A673 (cell line): ENCODE measurements around the gene PSMD8.

Experiments used
- CTCF ChIP-seq: fragments of 300-800, 200-600 bp; sonication (generic); conservative IDR thresholded peaks from 2 replicates; pipeline ENCODE4 v1.5.1; 2017; ENCODE audit warnings: low read depth, mild to moderate bottlenecking, antibody characterized with exemption, low read length, moderate library complexity, mixed read lengths
- EZH2 ChIP-seq: fragments of 200-600 bp; sonication (generic); IDR thresholded peaks from 2 replicates; pipeline ENCODE4 v1.6.1; 2017; ENCODE audit warnings: borderline replicate concordance, low read depth, mild to moderate bottlenecking, mixed read lengths, antibody characterized with exemption, low read length; ENCODE audit not compliant: poor library complexity, severe bottlenecking

- TF ChIP-seq CTCF, result no peak
- no peak for TF ChIP-seq EZH2
These were observed 6.8 kb downstream of the PSMD8 start for GRCh38 chr19:38381138-38381537.
